Measurements from ENCODE around the gene C9orf85. TPM values are rescaled to one million over a fixed set of nuclear protein-coding genes. Genes with fewer than 3 reads are reported as not detected.
"Not testable (repeated sequence)": the region's sequence is repeated elsewhere in the genome, so short reads cannot be mapped to it uniquely, and the experiment has no call there.

Gene C9orf85
- polyA plus RNA-seq (ENCODE audit: insufficient read length in 3 of 3), result 10 to 100 TPM; 15.5 to 18.1 (median 18.0) TPM

GRCh38 chr9:71911061-71911907 is at the start of gene C9orf85, which contains the start of gene ABHD17B:
Gene C9orf85 (plus strand): TSS chr9:71911639. CDS start chr9:71911735, 96 bp downstream.
Gene ABHD17B (minus strand): TSS chr9:71911193. CDS start chr9:71875080, 36,113 bp downstream.
- DNase-seq (ENCODE audit: low read depth in 3 of 3, low spot score in 2 of 3), result peak; percentile 98 to 99 (median 98)

- DNase-seq (ENCODE audit: low read depth in 3 of 3, low spot score in 2 of 3), result no peak
These were observed 47.8 kb upstream of the C9orf85 start for GRCh38 chr9:71863631-71864030.

GRCh38 chr9:71875345-71875744 is 36.1 kb upstream of the C9orf85 start:
- no peak for DNase-seq (ENCODE audit: low read depth in 3 of 3, low spot score in 2 of 3)

- no peak for DNase-seq (ENCODE audit: low read depth in 3 of 3, low spot score in 2 of 3)
These were observed 35.3 kb upstream of the C9orf85 start for GRCh38 chr9:71876106-71876505.

- DNase-seq (ENCODE audit: low read depth in 3 of 3, low spot score in 2 of 3), result no peak
These were observed 34.6 kb upstream of the C9orf85 start for GRCh38 chr9:71876829-71877228.

- no peak for DNase-seq (ENCODE audit: low read depth in 3 of 3, low spot score in 2 of 3)
These were observed 32.8 kb upstream of the C9orf85 start for GRCh38 chr9:71878327-71879274.

- DNase-seq (ENCODE audit: low read depth in 3 of 3, low spot score in 2 of 3), result no peak
These were observed 31.7 kb upstream of the C9orf85 start for GRCh38 chr9:71879644-71880174.

- no peak for DNase-seq (ENCODE audit: low read depth in 3 of 3, low spot score in 2 of 3)
These were observed 27.4 kb upstream of the C9orf85 start for GRCh38 chr9:71884005-71884404.

- DNase-seq (ENCODE audit: low read depth in 3 of 3, low spot score in 2 of 3), result no peak
These were observed 26.0 kb upstream of the C9orf85 start for GRCh38 chr9:71885467-71885866.

GRCh38 chr9:71886015-71886414 is 25.4 kb upstream of the C9orf85 start:
- DNase-seq (ENCODE audit: low read depth in 3 of 3, low spot score in 2 of 3), result no peak

GRCh38 chr9:71886541-71886940 is 24.9 kb upstream of the C9orf85 start:
- DNase-seq (ENCODE audit: low read depth in 3 of 3, low spot score in 2 of 3), result no peak

GRCh38 chr9:71887362-71887761 is 24.1 kb upstream of the C9orf85 start:
- no peak for DNase-seq (ENCODE audit: low read depth in 3 of 3, low spot score in 2 of 3)

GRCh38 chr9:71890042-71890679 is 21.3 kb upstream of the C9orf85 start:
- DNase-seq (ENCODE audit: low read depth in 3 of 3, low spot score in 2 of 3), result no peak

GRCh38 chr9:71891557-71892189 is 19.8 kb upstream of the C9orf85 start:
- no peak for DNase-seq (ENCODE audit: low read depth in 3 of 3, low spot score in 2 of 3)

- no peak for DNase-seq (ENCODE audit: low read depth in 3 of 3, low spot score in 2 of 3)
These were observed 16.3 kb upstream of the C9orf85 start for GRCh38 chr9:71895117-71895516.

GRCh38 chr9:71895955-71896354 is 15.5 kb upstream of the C9orf85 start:
- no peak for DNase-seq (ENCODE audit: low read depth in 3 of 3, low spot score in 2 of 3)

- DNase-seq (ENCODE audit: low read depth in 3 of 3, low spot score in 2 of 3), result no peak
These were observed 14.7 kb upstream of the C9orf85 start for GRCh38 chr9:71896761-71897160.

- no peak for DNase-seq (ENCODE audit: low read depth in 3 of 3, low spot score in 2 of 3)
These were observed 13.9 kb upstream of the C9orf85 start for GRCh38 chr9:71897577-71897976.

- DNase-seq (ENCODE audit: low read depth in 3 of 3, low spot score in 2 of 3), result not testable (repeated sequence)
These were observed 12.7 kb upstream of the C9orf85 start for GRCh38 chr9:71898756-71899155.
